Measurements from ENCODE around the gene SCN3A.

SCN3A gene

DNA sequence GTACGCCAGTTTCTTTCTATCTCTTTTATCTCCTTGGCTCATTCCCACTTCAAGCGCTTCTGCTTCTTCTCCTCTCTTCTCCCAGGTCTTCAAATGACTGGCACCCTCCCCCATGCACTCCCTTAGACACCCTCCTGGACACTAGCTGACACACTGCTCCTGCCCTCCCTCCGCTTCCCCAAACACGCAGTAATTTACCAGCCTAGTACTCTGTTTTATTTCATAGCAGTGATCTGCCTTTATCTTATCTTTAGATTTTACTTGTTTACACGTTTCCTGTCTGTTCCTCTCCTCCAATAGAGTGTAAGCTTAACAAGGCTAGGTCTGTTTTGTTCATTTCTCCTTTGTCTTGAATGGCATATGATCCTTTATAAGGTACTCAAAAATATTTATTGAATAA lies 93.9 kb downstream of the SCN3A start:
- ATAC-seq = no peak

DNA sequence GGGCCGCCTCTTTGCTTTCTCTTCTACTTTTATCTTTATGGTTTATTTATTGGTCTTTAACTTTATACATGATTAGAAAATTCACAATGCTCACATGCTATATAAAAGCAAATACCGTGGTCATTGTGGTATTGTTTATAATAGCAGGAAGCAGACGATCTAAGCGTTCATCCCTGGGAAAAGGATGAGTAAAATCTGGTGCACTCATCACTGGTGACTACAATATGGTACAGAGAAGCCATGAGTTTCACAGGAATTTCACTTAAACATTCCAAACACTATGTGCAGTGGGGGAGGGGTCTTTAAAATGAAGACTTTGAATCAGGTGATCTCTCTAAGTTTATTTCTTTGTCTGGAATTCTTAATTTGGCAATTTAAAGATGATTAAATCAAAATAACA lies 97.9 kb downstream of the SCN3A start:
- no peak for ATAC-seq

DNA sequence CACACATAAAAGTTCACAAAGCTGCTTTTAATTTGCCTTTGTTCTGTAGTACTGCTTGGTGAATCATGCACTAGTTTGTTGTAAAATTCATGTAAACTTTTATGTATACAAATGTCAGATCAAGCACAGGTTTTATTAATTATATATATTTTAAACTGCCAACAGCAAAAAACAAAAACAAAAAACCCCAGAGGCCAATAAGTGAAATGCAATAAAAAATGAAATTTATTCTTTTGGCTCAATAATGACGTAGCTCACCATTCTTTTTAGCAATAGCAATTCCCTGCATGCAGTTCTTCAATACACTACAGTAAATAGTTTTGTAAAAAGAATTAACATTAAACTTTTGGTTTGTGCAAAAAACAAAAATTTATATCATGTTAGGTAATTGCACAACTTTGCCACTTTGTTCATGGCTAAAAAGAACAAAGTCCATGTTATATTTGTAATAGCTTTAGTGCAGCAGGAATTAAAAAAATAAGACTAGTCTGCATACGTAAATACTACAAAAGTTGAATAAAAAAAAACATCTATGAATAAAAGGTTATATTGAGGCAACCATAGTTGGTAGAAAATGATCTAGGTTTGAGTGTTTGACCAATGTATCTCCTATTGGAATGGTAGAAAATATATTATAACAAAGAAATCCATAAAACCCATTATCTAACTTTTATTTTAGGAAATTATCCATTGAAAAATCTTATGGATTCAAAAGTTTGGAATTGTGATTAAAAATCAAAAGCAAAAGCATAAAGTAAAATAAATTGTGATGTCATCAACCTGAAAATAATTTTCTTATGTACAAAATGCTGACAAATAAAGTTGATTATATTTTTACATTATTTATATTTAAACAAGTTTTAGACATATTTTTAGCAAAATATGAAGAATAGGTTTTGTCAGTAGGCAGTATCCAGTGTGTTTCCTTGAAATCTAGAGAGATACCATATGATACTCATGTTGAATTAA lies 115.6 kb downstream of the SCN3A start:
- no peak for ATAC-seq

DNA sequence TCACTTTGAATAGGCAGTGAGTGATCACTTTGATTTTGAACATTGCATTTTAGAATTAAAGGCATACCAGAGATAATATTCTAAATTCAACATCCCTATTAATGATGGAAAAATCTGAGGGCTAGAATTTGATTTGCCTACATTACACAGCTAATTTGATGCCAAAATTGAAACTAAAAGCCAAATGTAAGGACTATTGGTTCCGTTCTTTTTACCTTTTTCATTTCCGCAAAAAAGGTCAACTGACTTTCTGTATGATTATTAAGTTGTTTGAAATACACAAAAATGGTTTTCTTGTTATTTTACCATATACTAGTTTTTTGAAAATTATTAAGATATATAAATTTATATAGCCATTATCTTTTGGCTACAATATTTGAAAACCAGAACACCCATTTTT lies 117.5 kb downstream of the SCN3A start:
- no peak for ATAC-seq

DNA sequence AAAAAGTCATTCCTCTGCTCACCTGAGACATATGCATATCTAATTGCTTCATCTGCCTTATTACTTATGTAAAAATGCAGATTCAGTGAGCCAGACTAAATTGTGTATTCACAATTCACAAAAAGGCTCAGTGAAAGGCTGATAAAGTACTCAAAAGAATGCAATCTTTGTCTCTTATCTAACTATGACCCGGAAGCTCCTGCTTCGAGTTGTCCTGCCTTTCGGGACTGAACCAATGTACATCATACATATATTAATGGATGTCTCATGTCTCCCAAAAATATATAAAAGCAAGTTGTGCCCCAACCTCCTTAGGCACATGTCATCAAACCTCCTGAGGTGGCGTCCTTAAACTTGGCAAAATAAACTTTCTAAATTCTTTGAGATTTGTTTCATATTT lies 120.5 kb downstream of the SCN3A start:
- no peak for ATAC-seq

DNA sequence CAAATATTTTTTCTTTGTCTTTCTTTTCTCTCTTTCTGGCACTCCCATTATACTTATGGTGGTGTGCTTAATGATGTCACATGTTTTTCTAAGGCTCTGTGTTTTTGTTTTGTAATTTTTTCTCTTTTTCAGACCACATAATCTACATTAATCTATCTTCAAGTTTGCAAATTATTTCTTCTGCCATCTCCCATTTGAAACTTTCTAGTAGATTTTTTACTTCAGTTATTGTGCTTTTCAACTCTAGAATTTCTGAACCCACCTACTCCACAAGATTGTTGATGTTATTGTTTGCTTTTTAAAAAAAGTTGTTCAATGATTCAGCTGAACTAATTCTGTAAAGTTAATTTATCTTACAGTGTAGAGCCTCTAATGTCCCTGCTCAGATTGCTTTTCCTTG lies 121.4 kb downstream of the SCN3A start:
- ATAC-seq = no peak

DNA sequence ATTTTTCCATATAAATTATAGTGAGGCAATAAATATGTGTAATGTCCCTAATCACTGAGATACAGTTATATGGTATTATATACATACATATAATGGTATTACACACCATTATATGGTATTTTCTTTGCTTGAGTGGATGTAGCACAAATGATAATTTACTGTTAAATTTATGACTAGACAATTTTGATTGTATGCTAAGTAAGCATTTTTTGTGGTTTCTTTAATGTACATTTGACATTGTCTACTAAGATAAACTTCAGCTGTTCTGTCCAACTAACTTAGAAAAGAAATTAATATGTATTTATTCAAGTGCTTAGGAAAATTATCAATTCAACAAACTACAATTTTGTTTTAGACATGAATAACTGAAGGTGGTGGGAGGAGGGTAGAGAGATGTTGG lies 122.6 kb downstream of the SCN3A start:
- ATAC-seq = no peak

DNA sequence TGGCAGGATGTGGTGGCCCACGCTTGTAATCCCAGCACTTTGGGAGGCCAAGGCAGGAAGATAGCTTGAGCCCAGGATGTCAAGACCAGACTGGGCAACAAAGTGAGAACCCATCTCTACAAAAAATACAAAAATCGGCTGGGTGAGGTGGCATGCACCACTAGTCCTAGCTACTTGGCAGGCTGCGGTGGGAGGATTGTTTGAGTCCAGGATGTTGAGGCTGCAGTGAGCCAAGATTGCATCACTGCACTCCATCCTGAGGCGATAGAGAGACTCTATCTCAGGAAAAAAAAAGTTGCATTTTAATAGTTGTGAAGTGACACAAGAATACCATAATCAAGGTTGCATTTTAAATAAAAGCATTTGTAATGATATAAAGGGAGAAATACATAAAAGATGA lies 124.4 kb downstream of the SCN3A start:
- no peak for ATAC-seq

DNA sequence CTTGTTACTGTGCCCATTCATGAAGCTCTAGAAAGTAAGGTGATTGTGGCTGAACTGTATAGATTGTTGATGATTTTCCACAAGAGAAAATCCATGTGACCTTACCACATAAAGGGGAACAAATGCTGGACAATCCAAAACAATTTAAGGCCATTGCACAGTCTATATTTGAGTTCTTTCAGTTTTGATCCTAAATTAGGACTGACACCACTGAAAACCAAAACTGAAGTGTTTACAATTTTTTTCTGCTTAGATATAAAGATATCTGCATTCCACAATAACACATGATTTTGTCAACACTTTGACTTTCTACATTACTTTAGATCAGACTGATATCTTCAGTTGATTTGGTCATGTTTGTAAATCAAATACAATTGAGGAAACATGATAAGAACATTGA lies 124.9 kb downstream of the SCN3A start:
- ATAC-seq = no peak

DNA sequence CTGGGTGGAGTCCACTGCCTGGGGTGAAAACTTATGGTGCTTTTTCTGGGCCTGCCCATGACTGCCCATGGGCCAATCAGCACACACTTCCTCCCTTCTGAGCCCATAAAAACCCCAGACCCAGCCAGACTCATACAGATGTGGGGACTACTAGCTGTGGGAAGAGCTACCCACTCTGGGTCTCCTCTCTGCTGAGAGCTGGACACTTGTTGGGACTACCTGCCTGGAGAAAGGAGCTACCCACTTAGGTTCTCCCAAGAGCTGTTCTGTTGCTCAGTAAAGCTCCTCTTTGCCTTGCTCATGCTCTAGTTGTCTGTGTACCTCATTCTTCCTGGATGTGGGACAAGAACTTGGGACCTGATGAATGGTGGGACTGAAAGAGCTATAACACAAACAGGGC lies 129.0 kb downstream of the SCN3A start:
- no peak for ATAC-seq

DNA sequence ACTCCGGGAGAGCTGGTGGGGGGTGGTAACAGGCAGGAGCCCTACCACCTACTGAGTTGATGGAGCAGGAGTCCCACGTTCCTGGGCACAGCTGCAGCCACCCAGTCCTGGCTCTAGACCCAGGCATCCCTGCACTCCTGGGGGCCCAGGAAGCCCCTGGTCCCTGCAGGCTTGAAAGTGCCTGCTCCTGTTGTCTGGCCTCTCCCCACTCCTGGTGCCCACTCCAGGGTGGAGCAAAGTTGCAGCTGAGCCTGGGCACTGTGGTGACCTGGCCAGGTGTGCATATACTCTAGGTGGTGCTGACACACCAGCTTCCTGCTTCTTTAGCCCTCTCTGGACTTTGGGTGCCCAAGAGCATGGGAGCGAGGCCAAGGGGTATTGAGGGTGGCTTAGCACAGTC lies 129.5 kb downstream of the SCN3A start:
- no peak for ATAC-seq

DNA sequence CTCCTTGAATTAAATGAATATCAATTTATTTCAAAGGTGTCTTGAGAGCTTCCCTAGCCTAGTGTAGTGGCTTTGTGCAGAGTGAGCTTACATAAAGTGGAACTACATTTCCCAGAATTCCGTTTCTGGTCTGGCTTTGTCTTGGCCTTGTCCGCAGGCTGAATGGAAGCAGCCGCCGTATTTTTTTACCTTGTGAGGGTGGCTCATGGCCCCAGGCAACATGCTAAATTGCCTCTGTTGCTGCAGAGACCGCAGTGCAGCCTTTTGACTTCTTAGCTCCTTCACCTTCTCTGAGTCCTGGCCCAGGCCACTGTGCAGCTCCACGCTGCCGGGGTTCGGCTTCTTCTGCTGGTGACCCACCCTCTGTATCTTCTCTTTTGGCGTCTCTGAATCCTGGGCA lies 133.8 kb downstream of the SCN3A start:
- no peak for ATAC-seq

DNA sequence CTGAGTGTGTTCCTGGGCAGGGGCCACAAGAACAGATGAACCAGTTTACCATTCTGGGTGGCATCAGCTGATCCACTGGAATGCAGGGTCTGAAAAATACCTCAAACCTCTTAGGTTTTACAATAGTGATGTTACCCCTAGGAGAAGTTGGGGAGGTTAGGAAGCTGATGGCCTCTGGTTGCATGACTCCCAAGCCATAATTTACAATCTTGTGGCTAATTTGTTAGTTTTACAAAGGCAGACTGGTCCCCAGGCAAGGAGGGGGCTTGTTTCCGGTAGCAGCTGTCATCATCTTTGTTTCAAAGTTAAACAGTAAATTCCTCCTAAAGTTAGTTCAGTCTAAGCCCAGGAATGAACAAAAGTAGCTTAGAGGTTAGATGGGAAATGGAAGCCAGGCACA lies 134.7 kb downstream of the SCN3A start:
- no peak for ATAC-seq

DNA sequence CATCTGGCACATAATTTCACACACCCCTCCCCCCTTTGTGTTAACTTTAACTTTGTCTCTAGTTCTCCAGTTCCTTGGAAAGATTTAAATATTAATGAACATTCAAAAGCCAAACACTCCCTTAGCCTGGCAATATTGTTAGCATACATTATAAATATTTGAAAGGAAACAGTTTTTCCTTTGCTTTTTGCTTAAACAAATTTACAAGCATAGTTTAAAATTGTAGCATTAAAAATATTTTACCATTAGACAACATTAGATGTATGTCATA lies 135.4 kb downstream of the SCN3A start:
- no peak for ATAC-seq

DNA sequence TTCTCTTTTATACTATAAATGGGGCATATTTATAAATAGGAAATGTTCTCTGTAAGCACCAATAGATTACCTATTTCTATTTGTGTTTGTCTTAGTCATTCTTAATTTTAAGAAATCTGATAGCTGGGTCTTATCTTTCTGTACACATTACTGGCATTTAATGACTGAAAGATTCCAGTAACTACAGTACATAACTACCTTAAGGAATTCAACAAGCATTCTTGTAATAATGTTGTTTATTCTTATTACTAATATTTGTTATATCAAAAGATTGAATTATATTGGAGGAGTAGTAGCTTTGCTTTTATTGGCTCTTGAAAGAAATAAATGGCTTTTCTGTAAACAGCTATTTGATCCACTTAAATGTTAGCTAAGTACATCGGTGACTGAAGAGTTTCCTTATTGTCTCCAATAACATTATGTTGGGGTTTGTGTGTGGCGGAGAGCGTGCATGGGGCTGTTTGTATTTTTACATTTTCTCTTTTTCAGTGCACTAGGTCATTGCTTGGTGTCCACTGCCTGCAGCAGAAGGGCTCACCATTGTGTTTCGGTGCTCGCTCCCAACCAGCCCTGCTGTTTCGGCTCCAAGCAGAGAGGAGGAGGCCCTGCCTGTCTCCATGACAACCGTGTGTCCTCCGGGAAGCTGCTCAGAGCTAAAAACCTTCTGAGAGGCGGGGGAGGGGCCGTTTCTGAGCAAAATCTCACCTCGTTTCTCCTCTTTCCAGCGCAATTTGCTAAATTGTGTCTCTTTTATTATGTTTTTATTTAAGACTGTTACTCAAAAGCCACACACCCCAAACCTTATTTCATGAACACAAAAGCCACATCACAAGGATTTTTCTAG lies 136.0 kb downstream of the SCN3A start:
- ATAC-seq = no peak

DNA sequence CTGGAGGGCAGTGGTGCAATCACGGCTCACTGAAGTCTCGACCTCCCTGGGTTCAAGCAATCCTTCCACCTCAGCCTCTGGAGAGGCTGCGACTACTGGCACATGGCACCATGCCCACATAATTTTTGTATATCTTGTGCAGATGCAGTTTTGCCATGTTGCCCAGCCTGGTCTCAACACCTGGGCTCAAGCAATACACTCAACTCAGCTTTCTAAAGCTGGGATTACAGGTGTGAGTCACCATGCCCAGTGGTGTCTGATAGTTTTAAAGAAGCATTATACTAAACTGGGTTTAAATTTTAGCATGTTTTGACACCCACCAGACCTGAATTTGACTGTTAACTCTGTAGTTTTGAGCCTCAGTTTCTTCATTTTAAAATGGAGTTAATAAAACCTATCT lies 139.1 kb downstream of the SCN3A start:
- no peak for ATAC-seq

DNA sequence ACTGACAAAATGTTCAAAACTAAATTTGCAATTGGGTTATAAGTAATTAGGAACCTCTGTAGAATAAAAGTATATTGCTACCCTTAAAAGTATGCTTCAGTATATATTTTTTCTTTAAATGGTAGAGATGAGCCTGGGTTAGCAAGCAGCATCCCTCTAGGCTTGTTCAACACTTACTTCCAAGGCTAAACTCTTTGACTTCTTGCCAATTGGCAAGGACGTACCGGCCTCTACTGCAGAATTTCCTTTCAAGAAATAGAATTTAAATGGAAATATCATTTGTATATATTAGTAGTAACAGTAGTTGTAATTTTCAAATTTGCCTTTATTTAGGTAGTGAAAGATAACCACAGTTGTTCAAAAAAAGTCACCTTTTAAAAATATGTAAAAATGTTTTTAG lies 143.4 kb downstream of the SCN3A start:
- ATAC-seq = no peak

DNA sequence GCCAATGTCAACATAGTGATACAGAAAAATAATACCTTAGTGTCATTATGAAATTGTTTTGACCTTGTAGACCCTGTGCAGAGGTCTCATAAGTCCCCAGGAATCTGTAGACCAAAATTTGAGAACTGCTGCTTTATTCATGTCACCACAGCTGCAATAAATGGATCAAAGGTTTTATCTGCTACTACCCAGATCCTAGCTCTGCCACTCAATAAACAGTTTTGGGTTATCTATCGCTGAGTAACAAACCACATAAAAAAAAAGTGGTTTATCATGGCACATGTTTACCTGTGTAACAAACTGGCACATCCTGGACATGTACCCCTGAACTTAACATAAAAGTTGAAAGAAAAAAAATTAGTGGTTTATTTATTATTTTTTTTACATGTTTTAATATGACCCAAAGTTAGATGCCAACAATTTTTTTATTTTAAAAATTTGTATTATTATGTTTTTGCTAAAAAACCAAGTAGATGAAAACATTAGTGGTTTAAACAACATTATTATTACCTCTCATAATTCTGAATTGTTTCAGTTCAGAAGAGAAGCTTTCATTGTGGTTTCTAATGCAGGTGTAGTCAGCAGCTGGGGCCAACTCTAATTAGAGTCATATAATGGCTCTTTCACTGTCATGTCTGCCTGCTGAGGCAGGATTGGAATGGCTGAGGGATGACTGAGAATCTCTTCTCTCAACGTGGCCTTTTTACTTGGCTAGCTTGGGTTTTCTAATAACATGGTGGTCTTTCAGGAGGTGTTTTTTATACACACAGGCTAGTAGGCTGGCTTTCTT lies 145.2 kb downstream of the SCN3A start:
- no peak for ATAC-seq

DNA sequence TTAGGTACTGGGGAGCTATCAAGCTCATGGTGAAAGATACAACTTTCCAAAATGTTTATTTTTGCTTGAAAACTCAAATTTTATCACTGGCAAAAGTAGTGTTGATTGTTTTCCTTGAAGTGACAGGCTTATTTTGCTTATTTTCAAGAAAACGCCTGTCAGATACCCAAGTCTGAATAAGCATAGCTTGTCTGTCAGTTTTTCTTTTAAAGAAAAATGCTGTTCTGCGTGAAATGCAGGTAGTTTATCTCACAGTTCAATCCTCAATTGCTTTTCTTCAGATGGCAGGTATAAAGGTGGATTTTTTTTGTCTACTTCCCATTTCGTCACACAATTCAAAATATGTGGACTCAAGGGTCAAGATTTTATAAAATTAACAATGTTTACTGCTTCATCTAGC lies 145.9 kb downstream of the SCN3A start:
- no peak for ATAC-seq

DNA sequence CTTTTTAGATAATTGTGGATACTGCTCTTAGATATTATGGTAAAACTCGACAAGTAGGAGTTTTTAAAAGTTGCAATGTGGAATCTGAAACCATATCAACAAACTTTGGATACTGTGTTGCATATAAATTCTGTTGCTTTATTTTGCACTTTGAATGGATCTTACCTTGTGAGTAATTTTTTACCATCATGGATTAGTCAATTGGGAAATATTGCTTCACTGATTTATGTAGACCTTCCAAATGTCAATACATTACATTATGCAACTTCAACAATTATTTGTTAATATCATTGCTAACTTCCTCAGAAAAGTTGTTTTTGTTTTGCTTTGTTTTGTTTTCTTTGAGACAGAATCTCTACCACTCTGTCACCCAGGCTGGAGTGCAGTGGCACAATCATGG lies 146.5 kb downstream of the SCN3A start:
- no peak for ATAC-seq

DNA sequence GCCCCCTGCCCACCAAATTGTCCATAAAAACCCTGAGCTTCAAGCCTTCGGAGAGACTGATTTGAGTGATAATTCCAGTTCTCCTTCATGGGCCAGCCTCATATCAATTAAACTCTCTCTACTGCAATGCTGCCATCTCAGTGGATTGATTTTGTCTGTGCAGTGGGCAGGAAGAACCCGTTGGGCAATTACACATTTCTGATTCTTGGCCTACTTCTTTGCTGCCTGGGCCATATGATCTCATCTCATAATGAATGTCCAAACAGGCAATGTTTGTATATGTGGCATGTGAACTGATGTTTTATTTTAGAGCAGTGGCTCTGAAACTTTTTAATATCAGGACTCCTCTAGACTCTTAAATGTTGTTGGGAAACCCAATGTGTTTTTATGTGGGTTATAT lies 147.3 kb downstream of the SCN3A start:
- ATAC-seq = no peak

DNA sequence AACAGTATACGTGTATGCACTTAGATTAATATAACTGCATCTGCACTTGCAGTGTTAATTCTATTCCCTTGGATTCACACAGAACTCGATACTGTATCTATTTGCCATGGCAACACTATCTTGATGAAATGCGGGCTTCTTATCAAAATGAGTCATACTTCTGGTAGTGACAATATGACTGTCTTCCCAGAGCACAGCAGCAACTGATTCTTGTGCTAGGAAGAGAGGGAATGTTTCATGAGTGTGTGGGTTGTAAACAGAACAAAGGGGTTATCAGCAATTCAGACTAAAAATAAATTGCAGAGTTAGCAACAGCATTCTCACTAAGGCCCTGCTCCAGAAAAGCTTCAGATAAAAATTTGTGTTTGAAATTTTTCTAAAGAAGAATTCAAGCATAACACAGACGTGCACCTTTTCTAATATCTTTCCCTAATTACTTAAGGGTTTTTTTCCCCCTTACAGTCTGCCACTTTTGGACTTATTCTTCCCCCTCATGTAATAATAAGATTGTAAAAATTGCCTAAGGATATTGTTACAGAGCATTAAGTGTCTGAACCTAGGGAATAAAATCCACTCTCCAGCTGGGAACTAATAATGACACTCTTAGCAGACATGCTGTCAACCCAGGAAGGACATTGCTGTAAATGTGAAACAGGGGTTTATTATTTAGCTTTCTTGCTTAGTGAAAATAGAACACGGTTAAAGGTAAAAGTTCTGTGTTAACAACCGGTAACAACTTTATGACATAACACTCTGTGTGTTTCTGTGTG lies 148.6 kb downstream of the SCN3A start:
- peak in 1 of 2 donors; percentile 24 for ATAC-seq

DNA sequence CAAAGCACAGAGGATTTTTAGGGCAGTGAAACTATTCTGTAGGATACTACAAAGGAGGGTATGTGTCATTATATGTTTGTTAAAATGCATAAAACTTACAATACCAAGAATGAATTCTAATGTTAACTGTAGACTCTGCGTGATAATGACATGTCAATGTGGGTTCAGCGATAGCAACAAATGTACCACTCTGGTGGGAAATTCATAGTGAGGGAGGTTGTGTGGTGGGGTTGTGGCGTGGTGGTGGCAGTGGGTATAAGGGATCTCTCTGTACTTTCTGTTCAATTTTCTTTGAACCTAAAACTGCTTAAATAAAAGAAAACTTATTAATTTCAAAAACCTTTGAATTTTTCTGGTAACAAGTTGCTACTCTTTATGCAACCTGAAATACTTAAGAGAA lies 149.2 kb downstream of the SCN3A start:
- ATAC-seq = no peak

Data from activated CD4-positive, CD25-positive, alpha-beta regulatory T cell treated with anti-CD3 and anti-CD28 coated beads, Interleukin-2, amount 50 U/mL, for 24 hours (primary cell).